NCI-H446 treated with DMSO at 0.1 percent for 48 hours (cell line): ENCODE measurements around the gene ADCY1.
"Not testable (repeated sequence)": the region's sequence is repeated elsewhere in the genome, so short reads cannot be mapped to it uniquely, and the experiment has no call there.

Experiments used
- DNase-seq: peaks from one replicate; lab custom pipeline; 2025; lab: John Stamatoyannopoulos, UW

Gene ADCY1

DNA sequence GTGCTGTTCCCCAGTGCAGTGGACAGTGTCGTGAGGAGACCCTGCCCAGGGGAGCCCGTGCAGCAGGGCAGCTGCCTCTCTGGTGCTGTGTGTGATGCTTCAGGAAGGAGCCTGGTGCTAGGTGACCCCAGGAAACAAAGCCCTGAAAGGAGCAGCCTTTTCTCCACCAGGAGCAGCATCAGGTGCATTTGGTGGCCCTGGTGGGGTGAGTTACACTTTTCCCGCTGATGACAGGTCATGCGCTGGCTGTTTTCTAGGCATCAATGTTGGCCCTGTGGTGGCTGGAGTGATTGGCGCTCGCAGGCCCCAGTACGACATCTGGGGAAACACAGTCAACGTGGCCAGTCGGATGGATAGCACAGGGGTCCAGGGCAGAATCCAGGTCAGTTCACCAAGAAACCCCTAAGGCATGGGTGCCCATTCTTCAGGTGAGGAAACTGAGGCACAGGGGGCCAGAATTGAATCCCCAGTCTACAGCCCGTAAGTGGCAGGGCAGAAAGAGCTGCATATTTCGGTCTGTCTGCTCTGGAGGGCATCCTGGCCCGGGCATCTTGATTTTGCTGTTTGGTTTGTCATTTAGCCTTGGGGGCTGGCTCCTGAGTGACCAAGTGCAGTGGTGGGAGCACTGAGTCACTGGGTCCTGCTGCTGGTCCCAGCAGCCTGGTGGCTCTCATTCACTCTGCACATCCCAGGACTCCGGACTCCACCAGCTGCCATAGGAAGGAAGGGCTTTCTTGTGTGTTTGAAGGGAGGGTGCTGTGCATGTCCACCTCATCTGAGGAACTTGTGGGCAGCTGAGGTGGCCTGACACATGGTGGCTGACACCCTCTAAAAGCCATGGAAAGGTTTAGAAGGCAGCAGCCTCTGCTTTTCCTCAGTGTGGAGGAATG lies 136.3 kb downstream of the ADCY1 start:
- no peak for DNase-seq

GRCh38 chr7:45711161-45711490 lies 137.0 kb downstream of the ADCY1 start:
- DNase-seq, result no peak

DNA sequence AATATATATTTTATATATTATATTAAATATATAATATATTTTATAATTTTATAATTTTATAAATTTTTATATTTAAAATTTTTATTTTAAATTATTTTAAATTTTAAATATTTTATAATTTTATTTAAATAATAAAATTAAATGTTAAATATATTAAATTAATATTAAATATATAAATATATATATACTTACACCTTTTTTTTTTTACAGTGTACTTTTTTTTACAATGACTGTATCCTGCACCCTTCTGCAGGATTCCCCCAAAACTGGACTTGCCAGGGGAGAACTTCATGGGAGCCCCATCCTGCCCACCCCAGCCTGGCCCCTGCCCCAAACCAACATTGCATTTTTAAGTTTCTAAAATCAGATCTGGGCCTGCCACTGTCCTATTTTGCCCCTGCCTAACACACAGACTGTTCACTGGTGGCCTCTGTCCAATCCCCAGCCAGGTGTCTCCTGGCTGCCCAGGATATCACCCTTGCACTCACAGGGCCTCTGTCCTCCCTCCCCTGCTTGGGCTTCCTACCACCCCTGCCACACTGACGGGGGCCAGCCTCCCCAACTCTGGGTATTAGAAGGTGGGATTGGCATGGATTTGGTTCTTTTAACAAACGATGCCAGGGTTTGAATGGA lies 138.0 kb downstream of the ADCY1 start:
- no peak for DNase-seq

DNA sequence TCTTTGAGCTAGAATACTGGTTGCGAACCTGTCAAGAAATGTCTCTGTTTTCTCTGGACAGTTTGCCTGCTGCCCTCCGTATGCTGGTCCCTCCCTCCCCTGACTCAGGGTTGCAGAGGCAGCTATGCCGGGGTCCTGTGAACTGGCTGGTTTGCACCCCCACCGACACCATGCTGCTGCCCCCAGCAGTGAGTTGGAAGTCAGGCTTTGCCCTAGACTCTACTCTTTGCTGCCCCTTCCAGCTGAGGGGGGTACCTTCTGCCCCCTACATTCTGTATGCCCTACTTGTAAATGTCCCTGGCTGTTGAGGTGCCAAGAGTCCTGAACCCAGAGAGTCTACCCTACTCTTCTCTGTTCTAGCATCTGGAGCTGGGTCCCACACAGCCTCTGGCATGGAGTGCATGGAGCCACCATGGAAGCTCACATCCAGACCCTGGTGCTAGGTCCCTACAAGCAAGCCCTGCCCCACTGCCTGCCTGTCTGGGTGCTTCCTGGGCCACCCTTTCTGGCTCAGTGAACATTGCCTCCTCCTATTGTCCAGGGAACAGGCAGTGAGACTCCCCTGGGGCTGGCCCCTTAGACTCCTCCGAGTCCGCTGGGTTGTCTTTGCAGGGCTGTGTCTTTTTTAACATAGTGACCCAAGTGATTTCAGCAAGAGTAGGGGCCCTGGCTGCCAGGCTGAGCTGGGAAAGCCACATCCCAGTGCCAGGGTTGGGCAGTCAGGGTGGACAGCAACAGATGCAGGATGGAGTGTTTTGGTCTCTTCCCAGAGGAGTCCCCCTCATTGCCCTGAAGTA lies 138.9 kb downstream of the ADCY1 start:
- DNase-seq, result no peak

DNA sequence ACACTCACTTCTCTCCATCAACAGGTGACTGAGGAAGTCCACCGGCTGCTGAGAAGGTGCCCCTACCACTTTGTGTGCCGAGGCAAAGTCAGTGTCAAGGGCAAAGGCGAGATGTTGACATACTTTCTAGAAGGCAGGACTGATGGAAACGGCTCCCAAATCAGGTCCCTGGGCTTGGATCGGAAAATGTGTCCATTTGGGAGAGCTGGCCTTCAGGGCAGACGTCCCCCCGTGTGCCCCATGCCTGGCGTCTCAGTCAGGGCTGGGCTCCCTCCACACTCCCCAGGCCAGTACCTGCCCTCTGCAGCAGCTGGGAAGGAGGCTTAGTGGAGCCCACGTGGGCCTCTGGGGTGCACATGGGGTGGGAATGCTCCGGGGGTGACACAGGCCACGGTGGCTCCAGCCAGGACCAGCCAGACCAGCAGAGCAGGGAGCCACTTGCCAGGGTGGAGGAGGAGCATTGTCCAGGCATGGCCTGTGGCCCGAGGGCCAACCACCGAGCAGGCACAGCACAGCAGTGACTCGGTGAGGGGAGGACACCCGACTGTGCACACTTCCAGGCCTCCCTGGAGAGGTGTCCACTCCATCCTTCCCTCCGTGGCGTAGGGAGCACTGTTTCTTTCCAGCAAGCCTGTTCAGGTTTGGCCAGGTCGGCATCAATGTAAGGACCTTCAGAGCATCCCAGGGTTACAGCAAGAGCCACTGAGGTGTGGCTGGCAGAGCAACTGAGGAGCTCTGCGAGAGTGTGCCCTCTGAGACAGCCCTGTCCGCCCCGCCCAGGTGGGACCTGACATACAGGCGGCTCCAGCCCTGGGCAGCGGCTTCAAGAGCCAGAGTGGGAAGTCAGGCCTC lies 139.7 kb downstream of the ADCY1 start:
- no peak for DNase-seq

GRCh38 chr7:45714521-45714820 lies 140.3 kb downstream of the ADCY1 start:
- no peak for DNase-seq

DNA sequence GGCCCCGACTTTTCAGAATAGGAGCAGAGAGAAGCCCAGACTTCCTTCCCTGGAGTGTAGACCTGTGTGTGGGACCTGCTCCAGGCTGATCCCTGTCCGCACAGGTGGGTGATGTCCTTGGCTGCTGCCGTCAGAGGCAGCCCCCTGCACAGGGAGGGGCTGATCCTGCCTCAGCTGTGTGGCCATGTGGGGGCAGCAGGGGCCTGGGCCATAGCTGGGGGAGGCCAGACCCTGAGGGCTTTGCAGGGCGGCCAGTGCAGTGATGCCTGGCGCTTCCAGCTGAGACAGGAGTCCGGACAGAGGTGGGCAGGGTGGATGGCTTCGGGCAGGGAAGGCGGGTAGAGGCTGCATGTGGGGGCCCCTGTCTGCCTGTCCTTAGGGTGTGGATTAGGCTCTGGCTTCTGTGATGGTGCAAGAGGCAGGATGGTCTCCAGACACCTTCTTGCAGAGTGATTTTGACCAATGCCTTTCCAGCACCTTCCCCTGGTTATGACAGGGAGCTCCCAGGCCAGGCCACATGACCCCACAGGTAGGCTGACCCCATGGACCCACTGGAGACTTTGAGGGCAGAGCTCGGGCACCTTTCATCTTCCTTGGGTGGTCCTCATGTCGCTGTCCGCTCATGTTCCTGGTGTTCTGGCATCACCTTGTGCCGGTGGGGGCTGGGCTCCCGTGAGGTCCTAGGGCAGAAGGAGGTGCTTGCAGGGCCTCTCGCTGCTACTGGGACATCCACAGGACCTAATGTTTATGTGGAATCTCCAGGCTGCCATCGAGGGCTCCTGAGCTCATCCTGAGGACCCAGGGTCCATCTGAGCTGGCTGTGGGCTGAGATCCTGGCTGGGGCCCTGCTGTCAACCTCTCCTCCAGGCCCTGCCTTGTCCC lies 141.5 kb downstream of the ADCY1 start:
- DNase-seq, result no peak

DNA sequence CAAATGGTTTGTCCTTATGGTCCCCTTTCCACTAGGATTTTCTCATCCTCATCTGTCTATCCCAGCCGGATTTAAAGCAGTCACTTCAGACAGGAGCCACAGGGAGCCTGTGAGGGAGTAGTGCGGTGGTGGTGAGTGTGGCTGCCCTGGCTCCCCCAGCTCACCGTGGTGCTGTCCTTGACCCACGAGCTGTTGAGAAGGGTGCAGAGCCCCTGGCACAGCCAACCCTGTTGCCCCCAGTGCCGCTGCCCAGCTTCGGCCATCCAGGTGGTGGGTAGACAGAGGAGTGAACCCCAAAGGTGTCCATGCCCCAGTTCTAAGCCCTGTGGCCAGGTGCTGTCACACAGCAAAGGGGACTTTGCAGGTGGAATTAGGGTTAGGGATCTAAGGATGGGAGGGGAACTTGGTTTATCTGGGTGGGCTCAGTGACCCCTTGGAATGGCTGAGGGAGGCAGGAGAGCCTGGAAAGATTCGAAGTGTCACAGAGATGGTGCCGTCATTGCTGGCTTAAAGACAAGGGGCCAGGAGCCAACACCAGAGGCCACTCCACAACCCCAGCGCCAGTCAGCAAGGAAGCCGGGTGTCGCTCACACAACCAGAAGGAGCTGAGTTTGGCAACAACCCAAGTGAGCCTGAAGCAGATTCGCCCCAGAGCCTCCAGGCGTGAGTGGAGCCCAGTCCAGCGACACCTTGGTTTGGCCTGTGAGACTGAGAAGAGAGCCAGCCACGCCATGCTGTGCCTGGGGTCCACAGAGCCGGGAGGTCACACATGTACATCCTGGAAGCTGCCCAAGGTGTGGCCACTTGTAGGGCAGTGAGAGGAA lies 142.4 kb downstream of the ADCY1 start:
- peak; percentile 5 for DNase-seq

DNA sequence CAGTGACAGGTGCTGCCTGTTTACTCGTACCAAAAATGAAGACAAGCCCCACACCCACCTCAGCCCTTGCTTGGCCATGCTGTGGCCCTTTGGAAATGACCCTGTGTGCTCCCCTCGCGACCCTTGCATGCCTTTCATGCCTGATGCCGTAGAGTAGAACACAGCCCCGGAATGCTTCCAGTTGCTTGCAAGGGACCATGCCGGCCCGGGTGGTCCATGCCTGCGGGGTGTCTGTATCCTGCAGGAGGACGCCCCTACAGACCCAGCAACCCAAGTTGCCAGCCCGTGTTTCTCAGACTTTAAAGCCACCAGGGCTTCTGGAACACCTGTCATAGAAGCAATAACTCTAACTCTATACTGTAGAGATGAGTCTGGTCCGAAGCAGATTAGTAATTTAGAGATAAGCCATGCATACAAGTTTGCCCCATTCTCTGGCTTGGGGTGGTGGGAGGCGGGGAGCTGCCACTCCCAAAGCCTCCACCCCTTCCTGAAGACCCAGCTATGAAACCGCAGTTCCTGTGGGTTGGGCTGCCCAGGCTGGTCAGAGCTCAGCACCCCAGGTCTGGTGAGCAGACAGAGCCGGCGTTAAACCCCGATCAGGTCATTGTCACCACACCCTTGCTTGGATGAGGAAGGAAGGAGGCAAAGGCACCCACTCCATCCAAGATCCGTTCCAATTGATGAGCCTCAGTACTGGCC lies 143.5 kb downstream of the ADCY1 start:
- DNase-seq, result no peak

- DNase-seq, result no peak
These were observed 144.5 kb downstream of the ADCY1 start for GRCh38 chr7:45718464-45719330.

GRCh38 chr7:45720989-45721388 lies 146.8 kb downstream of the ADCY1 start:
- no peak for DNase-seq

DNA sequence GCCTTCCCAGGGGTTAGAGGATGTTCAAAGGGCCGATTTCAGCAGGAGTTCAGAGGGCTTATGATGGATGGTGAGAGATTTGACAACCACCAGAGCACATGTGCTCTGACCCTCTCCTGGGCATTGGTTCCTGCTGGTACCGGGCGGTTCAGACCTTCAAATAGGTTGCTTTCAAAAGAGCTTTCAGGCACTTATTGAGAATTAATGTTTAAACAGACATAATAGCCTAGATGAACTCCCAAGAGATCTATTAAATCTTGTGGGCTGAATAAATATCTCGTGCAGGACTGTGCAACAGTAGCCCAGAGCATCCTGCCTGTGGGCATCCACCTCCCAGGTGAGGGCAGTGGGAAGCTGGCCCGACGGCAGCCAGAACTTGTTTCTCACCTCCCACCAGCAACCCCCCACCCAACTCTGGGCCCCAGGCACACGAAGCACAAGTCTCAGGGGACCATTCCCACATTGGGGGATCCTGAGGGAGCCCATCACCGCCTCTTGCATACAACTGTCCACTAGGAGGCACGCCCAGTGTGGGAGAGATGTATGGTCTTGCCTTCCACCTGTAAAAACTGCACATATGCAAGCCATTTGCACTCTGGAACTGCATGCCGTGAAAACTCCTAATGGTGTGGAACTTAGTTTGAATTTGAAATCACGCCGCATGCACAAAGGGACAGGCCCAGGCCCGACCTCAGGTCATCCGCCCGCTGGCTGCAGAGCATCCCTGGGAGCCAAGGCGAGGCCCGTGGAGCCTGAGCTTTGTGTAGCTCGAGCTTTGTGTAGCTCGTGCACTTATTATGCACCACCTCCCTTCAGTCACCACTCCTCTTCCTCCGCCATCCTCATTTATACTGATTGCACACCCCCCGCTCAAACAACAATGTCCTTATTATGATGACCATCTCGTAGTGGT lies 147.8 kb downstream of the ADCY1 start:
- no peak for DNase-seq

- DNase-seq, result not testable (repeated sequence)
These were observed 151.1 kb downstream of the ADCY1 start for GRCh38 chr7:45725231-45725630.

GRCh38 chr7:45726883-45727282 lies 152.7 kb downstream of the ADCY1 start:
- DNase-seq, result no peak

GRCh38 chr7:45731692-45732443 lies 157.7 kb downstream of the ADCY1 start:
- not testable (repeated sequence) for DNase-seq

DNA sequence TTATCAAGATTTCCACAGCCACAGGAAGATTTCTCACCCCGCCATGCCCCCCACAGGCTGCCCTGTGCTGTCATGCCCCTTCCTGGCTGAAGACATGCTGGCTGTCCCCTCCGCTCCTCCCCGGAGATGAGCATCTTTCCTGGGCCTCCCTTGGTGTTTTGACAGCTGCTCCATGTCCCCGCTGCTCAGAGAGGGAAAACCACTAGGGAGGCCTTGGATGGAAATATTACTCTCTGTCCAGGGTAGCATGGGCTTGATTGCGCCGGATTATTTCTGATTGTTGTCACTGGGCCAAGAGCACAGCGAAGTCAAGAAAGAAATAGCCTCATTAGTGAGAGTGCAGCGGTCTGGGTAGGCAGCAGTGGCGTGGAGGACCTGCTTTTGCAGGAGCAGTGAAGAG lies 164.8 kb downstream of the ADCY1 start:
- not testable (repeated sequence) for DNase-seq

DNA sequence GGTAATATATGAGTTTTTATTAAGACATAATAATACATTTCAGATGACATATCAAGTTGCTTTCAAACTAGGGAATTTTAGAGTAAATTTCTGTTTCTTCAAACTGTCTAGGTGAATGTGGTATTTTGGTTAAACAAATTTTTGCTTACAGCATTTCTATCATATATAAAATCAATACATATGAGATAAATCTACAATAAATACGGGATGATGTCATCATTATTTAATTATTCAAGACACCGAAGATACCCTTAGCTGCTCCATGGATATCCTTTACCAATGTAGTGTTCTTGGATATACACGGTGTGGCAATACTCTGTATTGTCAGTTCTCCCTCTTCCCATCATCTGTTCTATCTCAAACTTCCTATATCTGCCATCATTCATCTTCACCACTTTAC lies 166.4 kb downstream of the ADCY1 start:
- not testable (repeated sequence) for DNase-seq
